ENCODE data around the gene FBLN5.

GRCh38 chr14:91961297-91962220 is 14.1 kb upstream of the FBLN5 start:
- TF ChIP-seq SP1 (IDR thresholded peaks at IDR 0.05) (no peak), RAD21 (IDR thresholded peaks at IDR 0.05) (no peak), MAX (IDR thresholded peaks at IDR 0.05) (no peak), HNF4A (conservative IDR thresholded peaks at IDR 0.05) (no peak), YY1 (IDR thresholded peaks at IDR 0.05) (no peak), TAF1 (conservative IDR thresholded peaks at IDR 0.05) (no peak), EGR1 (IDR thresholded peaks at IDR 0.05; ENCODE audit: low read depth in 2 of 2) (no peak), HNF4G (IDR thresholded peaks at IDR 0.05) (no peak), FOXA1 (IDR thresholded peaks at IDR 0.05) (no peak), GABPA (IDR thresholded peaks at IDR 0.05 in 1 of 2, conservative IDR thresholded peaks at IDR 0.05 in 1 of 2) (no peak)
- TF ChIP-seq, protein P1, sequence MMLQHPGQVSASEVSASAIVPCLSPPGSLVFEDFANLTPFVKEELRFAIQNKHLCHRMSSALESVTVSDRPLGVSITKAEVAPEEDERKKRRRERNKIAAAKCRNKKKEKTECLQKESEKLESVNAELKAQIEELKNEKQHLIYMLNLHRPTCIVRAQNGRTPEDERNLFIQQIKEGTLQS (IDR thresholded peaks at IDR 0.05), result no peak
- TF ChIP-seq, protein P2, sequence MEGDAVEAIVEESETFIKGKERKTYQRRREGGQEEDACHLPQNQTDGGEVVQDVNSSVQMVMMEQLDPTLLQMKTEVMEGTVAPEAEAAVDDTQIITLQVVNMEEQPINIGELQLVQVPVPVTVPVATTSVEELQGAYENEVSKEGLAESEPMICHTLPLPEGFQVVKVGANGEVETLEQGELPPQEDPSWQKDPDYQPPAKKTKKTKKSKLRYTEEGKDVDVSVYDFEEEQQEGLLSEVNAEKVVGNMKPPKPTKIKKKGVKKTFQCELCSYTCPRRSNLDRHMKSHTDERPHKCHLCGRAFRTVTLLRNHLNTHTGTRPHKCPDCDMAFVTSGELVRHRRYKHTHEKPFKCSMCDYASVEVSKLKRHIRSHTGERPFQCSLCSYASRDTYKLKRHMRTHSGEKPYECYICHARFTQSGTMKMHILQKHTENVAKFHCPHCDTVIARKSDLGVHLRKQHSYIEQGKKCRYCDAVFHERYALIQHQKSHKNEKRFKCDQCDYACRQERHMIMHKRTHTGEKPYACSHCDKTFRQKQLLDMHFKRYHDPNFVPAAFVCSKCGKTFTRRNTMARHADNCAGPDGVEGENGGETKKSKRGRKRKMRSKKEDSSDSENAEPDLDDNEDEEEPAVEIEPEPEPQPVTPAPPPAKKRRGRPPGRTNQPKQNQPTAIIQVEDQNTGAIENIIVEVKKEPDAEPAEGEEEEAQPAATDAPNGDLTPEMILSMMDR (IDR thresholded peaks at IDR 0.05; ENCODE audit: low read depth, low read length, missing input control), result no peak
- TF ChIP-seq, protein P3, sequence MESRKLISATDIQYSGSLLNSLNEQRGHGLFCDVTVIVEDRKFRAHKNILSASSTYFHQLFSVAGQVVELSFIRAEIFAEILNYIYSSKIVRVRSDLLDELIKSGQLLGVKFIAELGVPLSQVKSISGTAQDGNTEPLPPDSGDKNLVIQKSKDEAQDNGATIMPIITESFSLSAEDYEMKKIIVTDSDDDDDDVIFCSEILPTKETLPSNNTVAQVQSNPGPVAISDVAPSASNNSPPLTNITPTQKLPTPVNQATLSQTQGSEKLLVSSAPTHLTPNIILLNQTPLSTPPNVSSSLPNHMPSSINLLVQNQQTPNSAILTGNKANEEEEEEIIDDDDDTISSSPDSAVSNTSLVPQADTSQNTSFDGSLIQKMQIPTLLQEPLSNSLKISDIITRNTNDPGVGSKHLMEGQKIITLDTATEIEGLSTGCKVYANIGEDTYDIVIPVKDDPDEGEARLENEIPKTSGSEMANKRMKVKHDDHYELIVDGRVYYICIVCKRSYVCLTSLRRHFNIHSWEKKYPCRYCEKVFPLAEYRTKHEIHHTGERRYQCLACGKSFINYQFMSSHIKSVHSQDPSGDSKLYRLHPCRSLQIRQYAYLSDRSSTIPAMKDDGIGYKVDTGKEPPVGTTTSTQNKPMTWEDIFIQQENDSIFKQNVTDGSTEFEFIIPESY (IDR thresholded peaks at IDR 0.05), result no peak
- TF ChIP-seq, protein P4, sequence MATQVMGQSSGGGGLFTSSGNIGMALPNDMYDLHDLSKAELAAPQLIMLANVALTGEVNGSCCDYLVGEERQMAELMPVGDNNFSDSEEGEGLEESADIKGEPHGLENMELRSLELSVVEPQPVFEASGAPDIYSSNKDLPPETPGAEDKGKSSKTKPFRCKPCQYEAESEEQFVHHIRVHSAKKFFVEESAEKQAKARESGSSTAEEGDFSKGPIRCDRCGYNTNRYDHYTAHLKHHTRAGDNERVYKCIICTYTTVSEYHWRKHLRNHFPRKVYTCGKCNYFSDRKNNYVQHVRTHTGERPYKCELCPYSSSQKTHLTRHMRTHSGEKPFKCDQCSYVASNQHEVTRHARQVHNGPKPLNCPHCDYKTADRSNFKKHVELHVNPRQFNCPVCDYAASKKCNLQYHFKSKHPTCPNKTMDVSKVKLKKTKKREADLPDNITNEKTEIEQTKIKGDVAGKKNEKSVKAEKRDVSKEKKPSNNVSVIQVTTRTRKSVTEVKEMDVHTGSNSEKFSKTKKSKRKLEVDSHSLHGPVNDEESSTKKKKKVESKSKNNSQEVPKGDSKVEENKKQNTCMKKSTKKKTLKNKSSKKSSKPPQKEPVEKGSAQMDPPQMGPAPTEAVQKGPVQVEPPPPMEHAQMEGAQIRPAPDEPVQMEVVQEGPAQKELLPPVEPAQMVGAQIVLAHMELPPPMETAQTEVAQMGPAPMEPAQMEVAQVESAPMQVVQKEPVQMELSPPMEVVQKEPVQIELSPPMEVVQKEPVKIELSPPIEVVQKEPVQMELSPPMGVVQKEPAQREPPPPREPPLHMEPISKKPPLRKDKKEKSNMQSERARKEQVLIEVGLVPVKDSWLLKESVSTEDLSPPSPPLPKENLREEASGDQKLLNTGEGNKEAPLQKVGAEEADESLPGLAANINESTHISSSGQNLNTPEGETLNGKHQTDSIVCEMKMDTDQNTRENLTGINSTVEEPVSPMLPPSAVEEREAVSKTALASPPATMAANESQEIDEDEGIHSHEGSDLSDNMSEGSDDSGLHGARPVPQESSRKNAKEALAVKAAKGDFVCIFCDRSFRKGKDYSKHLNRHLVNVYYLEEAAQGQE (IDR thresholded peaks at IDR 0.05), result no peak

Measured in liver (tissue), 3 donors.